ENCODE data around the gene FILIP1L.
A peak's percentile ranks its signal among the peaks of the same experiment; 100 is the strongest.

The FILIP1L gene

GRCh38 chr3:100080573-100080972, 33.7 kb downstream of the FILIP1L start:
- Histone ChIP-seq H3K27ac (no peak overlapping the region), H3K4me1 (ENCODE audit: control insufficient read depth in 1 of 2, insufficient read depth in 1 of 2, low read depth in 1 of 2, low read length in 1 of 2) (peaks cover 24% of the 10 kb centered on the region in 2 experiments), H3K36me3 (no peaks in the 10 kb centered on the region), H3K9me3 (no peaks in the 10 kb centered on the region), H3K4me3 (ENCODE audit: low read depth in 1 of 2, low read length in 1 of 2) (no peak overlapping the region), H3K27me3 (no peaks in the 10 kb centered on the region)
- TF ChIP-seq CTCF (IDR thresholded peaks at IDR 0.05): no peak

- Histone ChIP-seq H3K4me3 (ENCODE audit: low read depth in 1 of 2, low read length in 1 of 2) (no peak overlapping the region), H3K27me3 (no peaks in the 10 kb centered on the region), H3K4me1 (ENCODE audit: control insufficient read depth in 1 of 2, insufficient read depth in 1 of 2, low read depth in 1 of 2, low read length in 1 of 2) (peaks cover 26 to 29% of the 10 kb centered on the region in 2 experiments), H3K9me3 (no peaks in the 10 kb centered on the region), H3K36me3 (no peaks in the 10 kb centered on the region), H3K27ac (no peak overlapping the region)
- TF ChIP-seq CTCF (IDR thresholded peaks at IDR 0.05): no peak
Observed at GRCh38 chr3:100079328-100079727, 35.0 kb downstream of the FILIP1L start.

GRCh38 chr3:100076731-100077529, 37.4 kb downstream of the FILIP1L start:
- H3K4me1 ChIP-seq (ENCODE audit: control insufficient read depth in 1 of 2, insufficient read depth in 1 of 2, low read depth in 1 of 2, low read length in 1 of 2): peaks cover 43% of the 10 kb centered on the region in 2 experiments
- H3K27ac ChIP-seq: no peak overlapping the region
- no peak for TF ChIP-seq CTCF (IDR thresholded peaks at IDR 0.05)
- H3K27me3 ChIP-seq: no peaks in the 10 kb centered on the region
- no peaks in the 10 kb centered on the region for H3K36me3 ChIP-seq
- H3K9me3 ChIP-seq: no peaks in the 10 kb centered on the region
- H3K4me3 ChIP-seq (ENCODE audit: low read depth in 1 of 2, low read length in 1 of 2): no peak overlapping the region

- Histone ChIP-seq H3K27me3 (no peaks in the 10 kb centered on the region), H3K36me3 (no peaks in the 10 kb centered on the region), H3K4me3 (ENCODE audit: low read depth in 1 of 2, low read length in 1 of 2) (no peak overlapping the region), H3K27ac (no peak overlapping the region), H3K9me3 (no peaks in the 10 kb centered on the region), H3K4me1 (ENCODE audit: control insufficient read depth in 1 of 2, insufficient read depth in 1 of 2, low read depth in 1 of 2, low read length in 1 of 2) (peaks cover 51% of the 10 kb centered on the region in 2 experiments)
- TF ChIP-seq CTCF (IDR thresholded peaks at IDR 0.05): no peak
Observed at GRCh38 chr3:100075851-100076730, 38.2 kb downstream of the FILIP1L start.

- TF ChIP-seq CTCF (IDR thresholded peaks at IDR 0.05): no peak
- Histone ChIP-seq H3K27ac (peak overlapping the region; percentile 9), H3K4me1 (ENCODE audit: control insufficient read depth in 1 of 2, insufficient read depth in 1 of 2, low read depth in 1 of 2, low read length in 1 of 2) (peaks cover 58 to 60% of the 10 kb centered on the region in 2 experiments), H3K36me3 (no peaks in the 10 kb centered on the region), H3K9me3 (no peaks in the 10 kb centered on the region), H3K4me3 (ENCODE audit: low read depth in 1 of 2, low read length in 1 of 2) (no peak overlapping the region), H3K27me3 (no peaks in the 10 kb centered on the region)
Observed at GRCh38 chr3:100075196-100075595, 39.1 kb downstream of the FILIP1L start.

All from neutrophil (primary cell).